HCEC 1CT (cell line): ENCODE results near the gene LRP5.

Experiments used
- DNase-seq: peaks from one replicate; pipeline ENCODE4 v3.0.0-alpha.2; 2017

Gene LRP5

GRCh38 chr11:68312117-68312779 is at the start of gene LRP5:
LRP5 (plus strand) TSS chr11:68312591; CDS start chr11:68312715, 124 bp downstream.
- DNase-seq: peak; percentile 27

DNA sequence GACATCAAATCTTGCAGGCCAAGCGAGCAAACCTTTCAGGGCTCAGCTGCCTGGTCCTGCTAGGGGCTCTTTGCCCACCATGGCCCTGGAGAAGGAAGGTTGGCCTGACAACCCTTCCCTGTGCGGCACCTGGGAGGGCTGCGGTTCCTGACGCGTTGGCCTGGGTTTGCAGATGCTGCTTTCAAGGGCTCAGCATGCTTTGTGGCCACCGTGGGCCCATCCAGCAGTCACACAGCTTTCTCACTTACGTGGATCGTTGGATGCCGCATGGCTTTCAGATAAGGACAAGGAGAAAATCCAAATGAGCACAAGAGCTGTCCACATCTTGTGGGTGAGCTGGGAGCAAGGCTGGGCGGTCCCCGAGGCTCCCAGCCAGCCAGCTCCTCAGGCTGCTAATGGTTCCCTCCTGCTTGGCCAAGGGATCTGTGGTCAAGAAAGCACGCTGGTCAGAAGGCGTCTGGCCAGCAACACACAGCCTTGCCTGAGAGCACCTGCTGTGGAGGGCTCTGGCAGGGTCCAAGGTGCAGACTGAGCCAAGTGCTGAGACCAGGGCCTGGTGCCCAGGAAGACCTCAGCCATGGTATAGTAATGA is 48.9 kb upstream of the LRP5 start:
- no peak for DNase-seq

- no peak for DNase-seq
Observed at GRCh38 chr11:68264244-68264643, 48.1 kb upstream of the LRP5 start.

DNA sequence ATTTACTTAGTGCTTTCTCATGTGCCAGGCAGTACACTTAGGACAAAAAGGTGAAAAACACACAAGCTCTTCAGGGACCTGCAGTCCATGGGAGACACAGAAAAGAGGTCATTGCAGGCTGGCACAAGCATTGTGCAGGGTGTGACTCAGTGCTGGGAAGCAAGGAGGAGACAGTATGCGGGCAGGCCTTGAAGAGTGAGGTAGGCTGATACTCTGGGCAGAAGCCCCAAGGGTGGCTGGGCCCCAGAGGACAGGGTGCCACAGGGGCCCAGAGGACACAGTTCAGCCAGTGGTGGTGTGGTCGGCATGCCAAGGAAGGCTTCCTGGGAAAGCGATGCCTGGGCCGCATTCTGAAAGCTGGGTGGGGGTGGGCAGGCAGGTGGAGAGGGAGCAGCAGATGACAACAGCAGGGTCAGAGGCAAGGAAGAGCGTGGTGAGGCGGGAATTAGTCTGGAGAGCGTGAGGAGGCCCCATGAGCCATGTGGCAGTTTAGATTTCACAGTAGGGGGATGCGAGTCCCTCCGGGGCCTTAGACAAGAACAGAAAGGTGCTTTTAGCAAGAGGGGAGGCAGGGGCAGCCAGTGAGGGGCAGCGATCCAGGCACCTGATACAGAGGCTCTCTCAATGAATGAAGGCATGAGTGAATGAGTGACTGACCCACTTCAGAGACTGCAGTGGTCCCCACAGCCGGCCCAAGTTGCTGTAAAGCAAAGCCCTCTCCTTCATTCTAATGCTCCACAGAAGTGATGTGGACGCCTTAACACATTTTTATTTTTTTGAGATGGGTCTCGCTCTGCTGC is 47.5 kb upstream of the LRP5 start:
- DNase-seq: no peak

- DNase-seq: no peak
Observed at GRCh38 chr11:68266121-68266891, 46.1 kb upstream of the LRP5 start.

DNA sequence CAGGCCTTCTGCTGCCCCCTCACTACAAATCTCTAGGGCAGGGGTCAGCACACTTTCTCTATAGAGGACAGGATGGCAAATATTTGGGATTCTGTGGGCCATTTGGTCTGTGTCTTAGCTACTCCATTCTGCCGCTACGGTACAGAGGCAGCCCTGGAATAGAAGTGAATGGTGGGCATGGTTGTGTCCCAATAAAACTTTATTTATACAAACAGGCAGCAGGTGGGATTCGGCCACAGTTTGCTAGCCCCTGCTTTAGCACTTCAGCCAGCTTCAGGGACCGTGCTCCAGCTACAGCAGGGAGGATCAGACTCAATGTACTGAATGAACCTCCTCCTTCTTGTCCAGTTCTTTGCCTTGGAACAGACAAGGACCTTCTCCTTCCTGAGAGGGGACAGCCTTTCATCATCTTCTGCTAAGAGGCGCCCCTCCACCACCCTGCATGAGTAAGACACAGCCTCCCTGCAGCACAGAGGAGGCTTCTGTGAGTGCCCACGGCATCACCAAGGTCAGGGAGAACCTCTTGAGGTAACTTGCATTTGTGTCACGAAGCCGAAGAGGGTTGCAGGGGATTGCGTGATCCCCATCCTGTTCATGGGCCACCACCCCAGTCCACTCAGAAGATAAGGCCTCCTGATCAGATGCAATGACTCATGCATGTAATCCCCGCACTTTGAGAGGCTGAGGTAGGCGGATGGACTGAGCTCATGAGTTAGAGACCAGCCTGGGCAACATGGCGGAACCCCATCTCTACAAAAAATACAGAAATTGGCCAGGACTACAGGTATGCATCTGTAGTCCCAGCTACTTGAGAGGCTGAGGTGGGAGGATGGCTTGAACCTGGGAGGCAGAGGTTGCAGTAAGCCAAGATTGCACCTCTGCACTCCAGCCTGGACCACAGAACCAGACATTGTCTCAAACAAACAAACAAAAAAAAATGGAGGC is 45.2 kb upstream of the LRP5 start:
- no peak for DNase-seq

GRCh38 chr11:68267881-68268240 is 44.5 kb upstream of the LRP5 start:
- no peak for DNase-seq

- peak; percentile 68 for DNase-seq
Observed at GRCh38 chr11:68269414-68270081, 42.8 kb upstream of the LRP5 start.

GRCh38 chr11:68270196-68271022 is 42.0 kb upstream of the LRP5 start:
- no peak for DNase-seq

- DNase-seq: peak; percentile 77
Observed at GRCh38 chr11:68271023-68271780, 41.2 kb upstream of the LRP5 start.

DNA sequence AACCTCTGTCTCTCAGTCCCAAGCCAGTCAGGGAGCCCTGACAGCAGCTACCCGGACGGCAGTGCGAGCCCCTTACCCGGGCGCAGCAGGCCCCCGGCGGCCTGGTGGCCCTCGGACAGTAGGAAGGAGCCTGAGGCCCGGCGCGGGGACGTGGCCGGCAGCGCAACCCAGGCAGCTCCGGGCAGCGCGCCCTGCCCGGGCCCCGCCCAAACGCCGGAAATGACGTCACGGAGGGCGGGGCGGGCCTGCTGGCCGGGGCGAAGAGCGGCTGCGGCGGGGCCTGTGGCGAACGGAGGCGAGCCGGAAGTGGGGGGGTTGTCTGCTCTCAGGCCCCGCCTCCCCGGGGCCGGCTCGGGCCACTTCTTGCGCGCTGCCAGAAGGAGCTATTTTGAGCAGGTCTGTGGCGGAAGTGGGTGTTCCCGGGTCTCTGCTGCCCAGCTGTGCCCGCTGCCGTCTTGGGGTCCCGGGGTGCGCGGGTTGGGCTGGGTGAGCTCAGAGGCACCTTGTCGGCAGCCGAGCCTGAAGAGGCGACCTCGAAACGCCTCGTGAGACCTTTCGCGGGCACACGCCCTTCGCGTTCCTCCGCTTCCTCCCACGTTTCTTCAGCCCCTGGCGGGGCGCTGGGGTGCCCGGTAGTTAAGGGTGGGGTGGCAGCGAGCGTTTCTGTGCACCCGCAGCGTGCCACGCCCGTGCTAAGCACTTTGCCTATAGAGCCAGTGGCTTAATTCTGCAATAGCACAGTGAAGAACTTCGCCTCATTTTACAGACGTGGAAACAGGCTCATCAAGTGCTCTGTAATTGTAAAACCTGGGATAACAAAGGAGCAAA is 40.4 kb upstream of the LRP5 start, which contains the start of gene C11orf24:
TSS of gene C11orf24 (minus strand) at position 193 of the 828 bp plus-strand sequence. CDS start 8,206 bp downstream, outside the sequence.
- DNase-seq: peak; percentile 95

DNA sequence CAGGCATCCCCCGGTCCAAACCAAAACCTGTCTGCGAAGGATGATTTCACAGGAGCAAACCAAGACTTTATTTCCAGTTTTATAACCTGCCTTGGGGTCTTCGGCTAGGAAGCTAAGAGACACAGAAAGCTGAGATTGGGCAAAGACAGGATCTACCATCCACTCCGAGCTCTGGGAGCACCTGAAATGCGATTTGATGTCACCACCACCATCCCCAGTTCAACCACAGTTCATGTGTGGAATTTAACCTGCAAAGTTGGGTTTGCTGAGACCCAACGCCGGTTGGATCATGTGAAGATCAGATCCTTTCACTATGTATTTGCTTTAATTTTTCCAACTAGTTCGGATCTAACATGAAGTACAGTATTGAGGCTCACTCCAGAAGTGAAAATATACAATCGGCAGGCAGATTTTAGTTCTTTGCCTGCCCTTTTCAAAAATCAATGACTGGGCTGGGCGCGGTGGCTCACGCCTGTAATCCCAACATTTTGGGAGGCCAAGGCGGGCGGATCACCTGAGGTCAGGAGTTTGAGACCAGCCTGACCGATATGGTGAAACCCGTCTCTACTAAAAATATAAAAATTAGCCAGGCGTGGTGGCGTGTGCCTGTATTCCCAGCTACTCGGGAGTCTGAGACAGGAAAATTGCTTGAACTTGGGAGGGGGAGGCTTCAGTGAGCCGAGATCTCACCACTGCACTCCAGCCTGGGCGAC is 39.2 kb upstream of the LRP5 start:
- DNase-seq: no peak

GRCh38 chr11:68274306-68274705 is 38.1 kb upstream of the LRP5 start:
- no peak for DNase-seq

- DNase-seq: no peak
Observed at GRCh38 chr11:68275721-68276507, 36.5 kb upstream of the LRP5 start.

DNA sequence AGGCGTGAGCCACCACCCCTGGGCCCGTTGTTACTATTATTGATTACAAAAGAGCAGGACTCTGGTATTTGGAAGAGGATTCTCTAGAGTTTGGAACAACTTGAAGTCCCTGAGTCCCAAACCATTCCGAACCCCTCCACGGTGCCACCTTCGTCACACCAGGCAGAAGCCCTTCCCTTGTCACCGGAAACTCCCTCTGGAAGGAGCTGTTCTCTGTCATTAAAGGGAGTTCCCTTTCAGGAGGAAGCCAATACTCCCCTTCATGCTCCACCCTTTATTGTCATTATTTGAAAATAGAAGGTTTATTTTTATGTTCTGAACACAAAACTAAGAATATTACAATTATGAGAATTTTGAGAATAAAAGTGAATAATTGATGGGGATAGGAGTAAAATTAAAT is 35.5 kb upstream of the LRP5 start:
- no peak for DNase-seq

DNA sequence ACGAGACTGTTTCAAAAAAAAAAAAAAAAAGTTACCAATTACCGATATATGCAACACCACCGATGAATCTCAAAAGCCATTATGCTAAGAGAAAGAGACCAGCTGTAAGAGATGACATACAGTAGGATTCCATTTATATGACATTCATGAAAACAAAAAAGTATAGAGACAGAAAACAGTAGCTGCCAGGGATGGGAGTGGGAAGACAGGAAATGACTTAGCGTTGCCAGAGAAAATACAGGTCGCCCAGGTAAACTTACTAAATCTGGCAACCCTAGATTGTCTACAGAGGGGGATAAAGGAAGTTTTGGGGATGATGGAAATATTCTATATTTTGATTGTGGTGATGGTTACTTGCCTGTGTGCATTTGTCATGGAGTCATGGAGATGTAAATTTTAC is 32.7 kb upstream of the LRP5 start:
- DNase-seq: no peak
